Measurements from ENCODE around the gene ZDHHC5.

DNA sequence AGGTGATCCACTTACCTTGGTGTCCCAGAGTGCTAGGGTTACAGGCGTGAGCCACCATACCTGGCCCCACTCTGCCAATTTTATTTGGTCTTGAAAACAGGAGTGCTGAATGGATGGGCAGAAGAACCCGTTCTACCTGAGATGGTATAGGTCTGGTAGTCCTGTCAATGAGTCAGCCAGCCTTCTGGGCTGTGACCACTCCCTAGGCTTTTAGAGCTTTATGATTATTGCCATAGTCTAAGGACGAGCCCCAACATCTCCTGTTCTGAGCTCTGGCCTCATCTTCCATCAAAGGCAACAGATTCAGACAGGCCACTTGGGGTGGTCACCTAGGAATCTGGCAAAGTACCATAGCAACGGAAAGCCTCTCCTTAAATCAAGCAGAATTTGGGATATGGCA, 11.5 kb downstream of the ZDHHC5 start:
- TF ChIP-seq, protein P1, sequence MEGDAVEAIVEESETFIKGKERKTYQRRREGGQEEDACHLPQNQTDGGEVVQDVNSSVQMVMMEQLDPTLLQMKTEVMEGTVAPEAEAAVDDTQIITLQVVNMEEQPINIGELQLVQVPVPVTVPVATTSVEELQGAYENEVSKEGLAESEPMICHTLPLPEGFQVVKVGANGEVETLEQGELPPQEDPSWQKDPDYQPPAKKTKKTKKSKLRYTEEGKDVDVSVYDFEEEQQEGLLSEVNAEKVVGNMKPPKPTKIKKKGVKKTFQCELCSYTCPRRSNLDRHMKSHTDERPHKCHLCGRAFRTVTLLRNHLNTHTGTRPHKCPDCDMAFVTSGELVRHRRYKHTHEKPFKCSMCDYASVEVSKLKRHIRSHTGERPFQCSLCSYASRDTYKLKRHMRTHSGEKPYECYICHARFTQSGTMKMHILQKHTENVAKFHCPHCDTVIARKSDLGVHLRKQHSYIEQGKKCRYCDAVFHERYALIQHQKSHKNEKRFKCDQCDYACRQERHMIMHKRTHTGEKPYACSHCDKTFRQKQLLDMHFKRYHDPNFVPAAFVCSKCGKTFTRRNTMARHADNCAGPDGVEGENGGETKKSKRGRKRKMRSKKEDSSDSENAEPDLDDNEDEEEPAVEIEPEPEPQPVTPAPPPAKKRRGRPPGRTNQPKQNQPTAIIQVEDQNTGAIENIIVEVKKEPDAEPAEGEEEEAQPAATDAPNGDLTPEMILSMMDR (IDR thresholded peaks at IDR 0.05), result no peak
- TF ChIP-seq POLR2AphosphoS2 (conservative IDR thresholded peaks at IDR 0.05; ENCODE audit: low read length) (no peak), BHLHE40 (IDR thresholded peaks at IDR 0.05; ENCODE audit: low read depth, low read length) (no peak), RAD21 (conservative IDR thresholded peaks at IDR 0.05 in 1 of 2, IDR thresholded peaks at IDR 0.05 in 1 of 2) (no peak), NFE2L2 (conservative IDR thresholded peaks at IDR 0.05; ENCODE audit: low read length) (no peak)
- TF ChIP-seq, protein P2, sequence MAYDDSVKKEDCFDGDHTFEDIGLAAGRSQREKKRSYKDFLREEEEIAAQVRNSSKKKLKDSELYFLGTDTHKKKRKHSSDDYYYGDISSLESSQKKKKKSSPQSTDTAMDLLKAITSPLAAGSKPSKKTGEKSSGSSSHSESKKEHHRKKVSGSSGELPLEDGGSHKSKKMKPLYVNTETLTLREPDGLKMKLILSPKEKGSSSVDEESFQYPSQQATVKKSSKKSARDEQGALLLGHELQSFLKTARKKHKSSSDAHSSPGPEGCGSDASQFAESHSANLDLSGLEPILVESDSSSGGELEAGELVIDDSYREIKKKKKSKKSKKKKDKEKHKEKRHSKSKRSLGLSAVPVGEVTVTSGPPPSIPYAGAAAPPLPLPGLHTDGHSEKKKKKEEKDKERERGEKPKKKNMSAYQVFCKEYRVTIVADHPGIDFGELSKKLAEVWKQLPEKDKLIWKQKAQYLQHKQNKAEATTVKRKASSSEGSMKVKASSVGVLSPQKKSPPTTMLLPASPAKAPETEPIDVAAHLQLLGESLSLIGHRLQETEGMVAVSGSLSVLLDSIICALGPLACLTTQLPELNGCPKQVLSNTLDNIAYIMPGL (CRISPR knock-in tag; IDR thresholded peaks at IDR 0.05; ENCODE audit: borderline replicate concordance), result no peak
- TF ChIP-seq, protein P3, sequence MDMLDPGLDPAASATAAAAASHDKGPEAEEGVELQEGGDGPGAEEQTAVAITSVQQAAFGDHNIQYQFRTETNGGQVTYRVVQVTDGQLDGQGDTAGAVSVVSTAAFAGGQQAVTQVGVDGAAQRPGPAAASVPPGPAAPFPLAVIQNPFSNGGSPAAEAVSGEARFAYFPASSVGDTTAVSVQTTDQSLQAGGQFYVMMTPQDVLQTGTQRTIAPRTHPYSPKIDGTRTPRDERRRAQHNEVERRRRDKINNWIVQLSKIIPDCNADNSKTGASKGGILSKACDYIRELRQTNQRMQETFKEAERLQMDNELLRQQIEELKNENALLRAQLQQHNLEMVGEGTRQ (IDR thresholded peaks at IDR 0.05), result no peak
- TF ChIP-seq, protein P4, sequence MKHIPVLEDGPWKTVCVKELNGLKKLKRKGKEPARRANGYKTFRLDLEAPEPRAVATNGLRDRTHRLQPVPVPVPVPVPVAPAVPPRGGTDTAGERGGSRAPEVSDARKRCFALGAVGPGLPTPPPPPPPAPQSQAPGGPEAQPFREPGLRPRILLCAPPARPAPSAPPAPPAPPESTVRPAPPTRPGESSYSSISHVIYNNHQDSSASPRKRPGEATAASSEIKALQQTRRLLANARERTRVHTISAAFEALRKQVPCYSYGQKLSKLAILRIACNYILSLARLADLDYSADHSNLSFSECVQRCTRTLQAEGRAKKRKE (CRISPR knock-in tag; IDR thresholded peaks at IDR 0.05; ENCODE audit: low read depth), result no peak
